Measurements from ENCODE around the gene NRCAM. TPM values are rescaled to one million over a fixed set of nuclear protein-coding genes. Genes with fewer than 3 reads are reported as not detected.
A peak's percentile ranks its signal among the peaks of the same experiment; 100 is the strongest.

NRCAM gene
- total RNA-seq, 4 donors from 2014 or later: 0.85 to 4.1 (median 2.6) TPM

GRCh38 chr7:108464743-108465142, 8.5 kb upstream of the NRCAM start:
- no peak for DNase-seq
- no peaks in the 10 kb centered on the region for H3K27me3 ChIP-seq
- H3K4me1 ChIP-seq: no peaks in the 10 kb centered on the region
- no peak overlapping the region for H3K4me3 ChIP-seq
- TF ChIP-seq CTCF (IDR thresholded peaks at IDR 0.05) (no peak), POLR2A (IDR thresholded peaks at IDR 0.05) (no peak)
- H3K36me3 ChIP-seq: no peaks in the 10 kb centered on the region
- H3K27ac ChIP-seq: no peak overlapping the region
- no peaks in the 10 kb centered on the region for H3K9me3 ChIP-seq

GRCh38 chr7:108463613-108464012, 7.4 kb upstream of the NRCAM start:
- H3K36me3 ChIP-seq: no peaks in the 10 kb centered on the region
- no peaks in the 10 kb centered on the region for H3K27me3 ChIP-seq
- TF ChIP-seq CTCF (IDR thresholded peaks at IDR 0.05) (no peak), POLR2A (IDR thresholded peaks at IDR 0.05) (no peak)
- H3K27ac ChIP-seq: no peak overlapping the region
- no peaks in the 10 kb centered on the region for H3K4me1 ChIP-seq
- no peaks in the 10 kb centered on the region for H3K9me3 ChIP-seq
- no peak for DNase-seq
- no peak overlapping the region for H3K4me3 ChIP-seq

- Histone ChIP-seq H3K36me3 (no peaks in the 10 kb centered on the region), H3K9me3 (no peaks in the 10 kb centered on the region), H3K27me3 (no peaks in the 10 kb centered on the region), H3K4me3 (no peak overlapping the region), H3K4me1 (no peaks in the 10 kb centered on the region), H3K27ac (no peak overlapping the region)
- no peak for DNase-seq
- TF ChIP-seq POLR2A (IDR thresholded peaks at IDR 0.05) (no peak), CTCF (IDR thresholded peaks at IDR 0.05) (no peak)
Measured at GRCh38 chr7:108461840-108462239, 5.6 kb upstream of the NRCAM start.

GRCh38 chr7:108460964-108461363, 4.7 kb upstream of the NRCAM start:
- TF ChIP-seq POLR2A (IDR thresholded peaks at IDR 0.05) (no peak), CTCF (IDR thresholded peaks at IDR 0.05) (no peak)
- H3K4me3 ChIP-seq: no peak overlapping the region
- H3K36me3 ChIP-seq: no peaks in the 10 kb centered on the region
- H3K9me3 ChIP-seq: no peaks in the 10 kb centered on the region
- no peak for DNase-seq
- peaks cover 0 to 2% of the 10 kb centered on the region in 2 donors for H3K27me3 ChIP-seq
- peaks cover 0 to 7% (median under 1%) of the 10 kb centered on the region in 4 donors for H3K4me1 ChIP-seq
- no peak overlapping the region for H3K27ac ChIP-seq

- Histone ChIP-seq H3K27me3 (peaks cover 0 to 12% of the 10 kb centered on the region in 2 donors), H3K4me3 (no peak overlapping the region)
- no peak for DNase-seq
Measured at GRCh38 chr7:108459922-108460551, 3.8 kb upstream of the NRCAM start.

More at GRCh38 chr7:108459922-108460551, 3.8 kb upstream of the NRCAM start:
- Histone ChIP-seq H3K27ac (no peak overlapping the region), H3K9me3 (no peaks in the 10 kb centered on the region), H3K4me1 (peaks cover 0 to 16% (median 5%) of the 10 kb centered on the region in 4 donors), H3K36me3 (no peaks in the 10 kb centered on the region)
- peak in 4 of 6 experiments; percentile 27 to 33 (median 31) for TF ChIP-seq CTCF (IDR thresholded peaks at IDR 0.05)
- TF ChIP-seq POLR2A (IDR thresholded peaks at IDR 0.05): no peak
